Mesodermal cell (in vitro differentiated cells): ENCODE data around the gene PKP4.

Source experiments
- H3K27ac ChIP-seq: 2 replicates; pipeline ENCODE4 v1.7.0; 2013; ENCODE audit warnings: mild to moderate bottlenecking, low read depth, low read length, moderate library complexity; ENCODE audit not compliant: severe bottlenecking
- H3K36me3 ChIP-seq: 2 replicates; pipeline ENCODE4 v1.7.1; 2013; ENCODE audit warnings: mild to moderate bottlenecking, low read length, moderate library complexity; ENCODE audit not compliant: control insufficient read depth, insufficient read depth
- H3K4me1 ChIP-seq: one replicate; pipeline ENCODE4 v1.7.1; 2013; ENCODE audit warnings: mild to moderate bottlenecking, low read length; ENCODE audit not compliant: insufficient read depth, control insufficient read depth, poor library complexity, severe bottlenecking
- H3K4me3 ChIP-seq: 2 replicates; pipeline ENCODE4 v1.7.0; 2013; ENCODE audit warnings: low read length, control low read depth, mild to moderate bottlenecking; ENCODE audit not compliant: insufficient read depth, poor library complexity, severe bottlenecking; ENCODE audit errors: extremely low read depth
- H3K9me3 ChIP-seq: 2 replicates; pipeline ENCODE4 v1.7.1; 2013; ENCODE audit warnings: mild to moderate bottlenecking, low read length, moderate library complexity; ENCODE audit not compliant: control insufficient read depth
- WGBS, 2 experiments: methylation state at CpG; one replicate each; pipeline ENCODE4 v1.1.5; 2013; ENCODE audit warnings: missing lambda C conversion rate in 2 of 2; ENCODE audit not compliant: insufficient coverage in 2 of 2; 5-methylcytosine and 5-hydroxymethylcytosine counted together

The PKP4 gene

DNA sequence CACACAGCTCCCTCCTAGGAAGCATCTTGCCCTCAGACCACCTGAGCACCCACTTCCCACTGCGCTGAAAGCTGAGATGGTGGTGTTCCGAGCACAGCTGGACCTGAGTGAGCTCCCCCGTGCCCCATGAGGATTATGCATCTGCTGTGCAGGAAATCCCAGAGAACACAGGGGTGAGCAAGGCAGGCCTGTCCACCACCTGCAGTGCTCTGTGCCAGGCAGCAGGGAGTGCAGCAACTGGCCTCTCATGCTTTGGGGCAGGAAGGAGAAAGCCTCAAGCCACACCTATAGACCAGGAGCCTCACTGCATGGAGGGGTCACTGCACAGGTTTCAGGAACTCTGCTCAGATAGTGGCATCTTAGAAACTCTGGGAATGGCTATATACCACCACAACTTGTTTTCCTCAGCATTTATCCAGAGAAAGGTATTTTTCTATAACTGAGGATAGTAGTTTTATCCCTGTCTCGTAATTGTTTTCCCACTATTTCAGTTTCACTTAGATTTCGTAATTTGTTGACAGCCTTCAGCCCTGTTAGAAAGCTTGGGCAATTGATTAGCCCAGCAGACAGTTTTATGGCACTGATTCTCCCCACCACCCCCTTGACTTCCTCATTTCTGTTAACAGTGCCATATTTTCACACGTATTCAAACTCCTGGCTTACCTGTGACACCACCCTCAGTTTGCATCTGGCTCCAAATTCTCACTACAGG is 194.1 kb downstream of the PKP4 start:
- Histone ChIP-seq H3K4me1 (no peaks in the 10 kb centered on the region), H3K27ac (no peak overlapping the region)
- WGBS, 2 experiments: 96 to 97% methylated on average over 5 to 6 of the region's 6 CpGs

DNA sequence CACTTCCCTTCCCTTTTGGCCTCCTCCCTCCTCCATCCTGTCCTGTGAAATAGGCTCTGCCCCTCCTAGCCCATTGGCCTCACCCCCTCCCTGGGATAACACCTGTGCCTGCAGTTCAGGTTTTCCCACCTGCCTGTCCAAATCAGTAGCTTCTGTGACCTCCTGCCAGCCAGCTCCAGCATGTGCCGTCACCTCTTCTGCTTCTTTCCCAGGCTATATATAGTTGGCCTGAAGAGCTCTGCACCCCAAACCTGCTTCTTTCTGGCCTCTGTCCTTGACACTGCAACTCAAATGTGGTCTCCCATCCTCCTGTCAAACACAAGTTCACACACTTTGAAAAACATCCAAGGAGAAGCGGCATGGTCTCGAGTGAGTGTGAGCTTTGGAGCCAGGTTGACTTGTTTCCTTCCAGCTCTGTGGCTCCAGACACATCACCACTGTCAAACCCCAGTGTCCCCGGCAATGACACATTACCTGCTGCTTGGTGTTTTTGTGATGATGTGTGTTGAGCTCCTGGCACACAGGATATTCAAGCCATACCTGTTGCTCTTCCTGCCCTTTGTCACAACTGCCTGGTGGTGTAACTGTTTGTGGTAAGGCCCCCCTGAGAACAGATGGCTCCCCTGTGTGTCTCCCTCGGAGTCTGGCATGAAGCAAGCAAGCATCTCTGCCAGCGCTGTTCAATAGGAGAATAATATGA is 194.8 kb downstream of the PKP4 start:
- Histone ChIP-seq H3K27ac (no peak overlapping the region), H3K36me3 (peaks cover 8% of the 10 kb centered on the region), H3K4me1 (no peaks in the 10 kb centered on the region), H3K9me3 (no peaks in the 10 kb centered on the region), H3K4me3 (no peak overlapping the region)
- 100% methylated on average over 1 to 2 of the region's 6 CpGs for WGBS, 2 experiments

More for the DNA sequence above, 194.1 kb downstream of the PKP4 start:
- H3K9me3 ChIP-seq: no peaks in the 10 kb centered on the region
- H3K4me3 ChIP-seq: no peak overlapping the region
- H3K36me3 ChIP-seq: peaks cover 8% of the 10 kb centered on the region

DNA sequence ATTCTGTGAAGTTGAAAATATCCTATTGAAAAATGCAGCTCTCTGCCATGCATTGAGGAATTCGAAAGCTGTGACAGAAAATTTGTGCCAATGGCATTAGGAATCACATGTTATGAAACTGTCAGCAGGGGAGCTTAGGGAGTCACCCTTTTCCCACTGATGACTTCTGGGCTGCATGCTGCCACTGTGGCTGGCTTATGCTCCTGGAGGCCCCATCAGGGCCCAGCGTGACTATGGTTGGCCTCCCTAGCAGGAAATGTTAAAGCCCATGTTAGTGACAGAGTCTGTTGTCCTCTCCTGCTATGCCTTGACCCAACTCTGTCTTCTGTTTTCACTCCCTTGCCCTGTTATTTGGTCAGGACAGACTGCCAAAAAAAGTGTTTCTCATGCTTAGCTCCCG is 198.9 kb downstream of the PKP4 start:
- Histone ChIP-seq H3K4me3 (no peak overlapping the region), H3K4me1 (no peaks in the 10 kb centered on the region)
- 67 to 96% methylated on average over 2 to 3 of the region's 3 CpGs for WGBS, 2 experiments

DNA sequence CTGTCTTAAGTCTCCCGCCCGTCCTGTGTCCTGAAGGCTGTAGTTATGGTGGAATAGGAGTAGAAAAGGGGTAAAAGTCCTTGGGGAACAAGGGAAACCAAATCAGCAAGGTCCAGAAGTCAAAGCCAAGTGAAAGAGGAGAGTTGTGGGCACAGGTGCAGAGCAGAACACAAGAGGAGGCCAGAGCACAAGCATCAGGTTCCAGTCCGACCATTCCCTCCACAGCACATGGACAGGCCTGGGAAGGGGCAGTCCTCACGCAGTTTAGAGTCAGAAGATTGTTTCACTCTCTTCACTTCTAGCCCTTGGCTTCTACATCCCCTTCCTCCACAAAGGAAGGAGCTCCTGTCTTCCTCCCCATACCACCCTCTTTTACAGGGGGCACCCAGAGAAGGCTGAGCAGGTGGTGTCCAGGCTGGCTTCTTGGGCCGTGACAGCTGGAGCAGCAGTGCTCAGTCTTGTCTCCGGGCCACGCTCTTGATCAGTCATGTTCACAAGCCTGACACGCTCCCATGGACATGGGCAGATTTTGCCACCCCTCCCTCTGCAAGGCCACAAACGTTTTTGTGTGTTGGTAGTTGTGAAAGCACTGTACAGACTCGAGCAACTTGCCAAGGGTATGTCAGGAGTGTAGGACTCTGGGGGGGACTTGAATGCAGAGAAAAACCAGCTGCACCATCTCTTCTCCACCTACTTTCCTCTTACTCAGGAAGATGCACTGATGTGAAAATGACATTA is 199.9 kb downstream of the PKP4 start:
- Histone ChIP-seq H3K36me3 (peaks cover 15% of the 10 kb centered on the region), H3K27ac (no peak overlapping the region), H3K9me3 (no peaks in the 10 kb centered on the region), H3K4me1 (no peaks in the 10 kb centered on the region), H3K4me3 (no peak overlapping the region)
- WGBS, 2 experiments: 94 to 96% methylated on average over 7 to 8 of the region's 10 CpGs

More for the DNA sequence above, 198.9 kb downstream of the PKP4 start:
- Histone ChIP-seq H3K27ac (no peak overlapping the region), H3K9me3 (no peaks in the 10 kb centered on the region), H3K36me3 (peaks cover 7% of the 10 kb centered on the region)

DNA sequence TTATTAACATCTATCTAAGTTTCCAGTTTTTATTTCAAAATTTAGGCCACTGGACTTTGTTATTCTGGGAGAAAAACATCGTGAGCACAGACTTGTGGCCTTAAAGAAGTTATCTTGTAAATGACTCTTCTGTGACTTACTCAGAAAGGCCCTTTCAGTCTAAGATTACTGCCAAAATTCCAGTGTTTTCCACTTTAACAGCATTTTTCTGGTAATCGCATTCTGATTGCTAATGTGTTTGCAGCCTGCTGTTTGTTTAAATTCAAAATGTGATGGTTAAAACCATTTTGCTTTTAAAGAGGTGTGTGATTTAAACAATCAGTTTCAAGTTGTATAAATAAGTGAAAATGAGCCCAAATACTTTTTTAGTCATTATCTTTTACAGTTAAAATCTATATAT is 201.6 kb downstream of the PKP4 start:
- no peak overlapping the region for H3K4me3 ChIP-seq
- no peaks in the 10 kb centered on the region for H3K4me1 ChIP-seq
- WGBS, 2 experiments: 100% methylated on average over 1 of the region's 2 CpGs; no CpG with 5 or more reads in 1 of the 2 experiments
- peaks cover 29% of the 10 kb centered on the region for H3K36me3 ChIP-seq
- H3K27ac ChIP-seq: no peak overlapping the region
- no peaks in the 10 kb centered on the region for H3K9me3 ChIP-seq

DNA sequence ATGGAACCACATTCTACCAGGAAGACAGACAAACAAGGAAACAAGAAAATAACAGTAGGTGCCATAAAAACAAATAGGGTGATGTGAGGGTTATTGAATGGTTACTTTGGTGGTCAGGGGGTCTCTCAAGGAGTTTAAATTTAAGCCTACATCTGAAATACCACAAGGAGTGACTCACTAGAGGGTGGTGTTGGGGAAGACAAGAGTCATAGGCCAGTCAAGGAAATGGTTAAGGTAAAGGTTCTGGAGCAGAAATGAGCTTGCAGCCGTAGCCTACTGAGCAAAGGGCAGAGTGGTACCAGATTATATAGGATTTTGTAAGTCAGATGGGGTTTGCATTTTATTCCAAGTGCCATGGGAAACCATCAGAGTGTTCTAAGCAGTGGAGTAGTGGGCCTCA is 202.7 kb downstream of the PKP4 start:
- H3K4me1 ChIP-seq: no peaks in the 10 kb centered on the region
- peaks cover 40% of the 10 kb centered on the region for H3K36me3 ChIP-seq
- no peak overlapping the region for H3K27ac ChIP-seq
- H3K9me3 ChIP-seq: no peaks in the 10 kb centered on the region
- WGBS, 2 experiments: 93 to 100% methylated on average over 1 of the region's 1 CpG
- no peak overlapping the region for H3K4me3 ChIP-seq

DNA sequence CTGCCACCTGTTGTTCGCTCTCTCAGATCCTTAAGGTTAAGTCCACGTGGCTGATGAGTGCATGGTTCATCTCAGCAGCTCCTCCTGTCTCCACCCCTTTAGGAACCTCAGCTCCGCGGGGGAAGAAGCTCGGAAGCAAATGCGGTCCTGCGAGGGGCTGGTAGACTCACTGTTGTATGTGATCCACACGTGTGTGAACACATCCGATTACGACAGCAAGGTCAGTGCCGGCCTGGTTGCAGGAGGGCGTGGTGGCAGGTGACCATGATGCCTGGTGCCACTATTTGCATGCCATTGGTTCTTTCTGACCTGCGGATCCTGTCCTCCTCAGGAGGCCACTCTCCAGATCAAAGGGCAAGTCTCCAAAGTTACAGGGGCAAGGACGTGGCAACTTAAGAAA is 204.5 kb downstream of the PKP4 start:
- Histone ChIP-seq H3K27ac (no peak overlapping the region), H3K36me3 (peaks cover 57% of the 10 kb centered on the region), H3K4me3 (no peak overlapping the region), H3K9me3 (no peaks in the 10 kb centered on the region), H3K4me1 (no peaks in the 10 kb centered on the region)
- WGBS, 2 experiments: 93 to 96% methylated on average over 13 of the region's 14 CpGs

DNA sequence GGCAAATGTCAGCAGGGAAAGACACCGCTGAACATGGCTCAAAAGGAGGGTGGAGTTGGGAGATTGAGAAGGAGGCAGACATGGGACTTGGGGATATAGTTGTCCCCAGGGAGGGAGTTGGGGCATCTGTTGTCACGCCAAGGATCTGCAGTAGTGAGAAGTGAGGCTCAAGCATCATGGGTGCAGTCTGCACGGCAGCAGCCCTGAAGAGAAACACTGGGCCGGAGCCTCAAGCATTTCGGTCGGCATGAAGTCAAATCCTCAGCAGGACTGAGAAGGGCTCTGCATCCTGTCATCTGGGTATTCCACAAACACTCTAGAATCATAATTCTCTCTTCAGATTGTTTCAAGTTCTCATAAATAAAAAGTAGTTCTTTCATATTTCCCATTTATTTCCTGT is 205.7 kb downstream of the PKP4 start:
- no peaks in the 10 kb centered on the region for H3K4me1 ChIP-seq
- peaks cover 68% of the 10 kb centered on the region for H3K36me3 ChIP-seq
- no peaks in the 10 kb centered on the region for H3K9me3 ChIP-seq
- no peak overlapping the region for H3K27ac ChIP-seq
- H3K4me3 ChIP-seq: no peak overlapping the region
- WGBS, 2 experiments: 96 to 98% methylated on average over 5 to 6 of the region's 6 CpGs

DNA sequence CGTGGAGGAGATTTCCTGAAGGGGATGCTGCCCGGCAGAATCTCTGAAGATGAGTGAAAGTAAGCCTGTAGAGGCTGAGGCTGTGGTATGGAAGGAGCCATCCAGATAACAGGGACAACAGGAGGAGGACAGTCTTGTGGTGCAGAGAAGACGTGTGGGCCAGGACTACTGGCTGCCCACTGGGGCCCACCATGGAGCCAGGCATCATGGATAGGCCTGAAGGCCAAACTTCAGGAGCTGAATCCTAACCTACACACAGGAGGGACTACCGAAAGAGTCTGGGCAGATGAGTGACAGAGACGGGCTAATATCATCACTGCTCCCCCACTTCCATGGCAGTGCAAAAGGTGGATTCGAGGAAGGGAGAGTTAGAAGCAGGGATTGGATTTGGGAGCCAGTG is 207.0 kb downstream of the PKP4 start:
- Histone ChIP-seq H3K27ac (no peak overlapping the region), H3K4me1 (no peaks in the 10 kb centered on the region), H3K9me3 (no peaks in the 10 kb centered on the region), H3K4me3 (no peak overlapping the region), H3K36me3 (peaks cover 76% of the 10 kb centered on the region)
- 93% methylated on average over 4 to 6 of the region's 6 CpGs for WGBS, 2 experiments

DNA sequence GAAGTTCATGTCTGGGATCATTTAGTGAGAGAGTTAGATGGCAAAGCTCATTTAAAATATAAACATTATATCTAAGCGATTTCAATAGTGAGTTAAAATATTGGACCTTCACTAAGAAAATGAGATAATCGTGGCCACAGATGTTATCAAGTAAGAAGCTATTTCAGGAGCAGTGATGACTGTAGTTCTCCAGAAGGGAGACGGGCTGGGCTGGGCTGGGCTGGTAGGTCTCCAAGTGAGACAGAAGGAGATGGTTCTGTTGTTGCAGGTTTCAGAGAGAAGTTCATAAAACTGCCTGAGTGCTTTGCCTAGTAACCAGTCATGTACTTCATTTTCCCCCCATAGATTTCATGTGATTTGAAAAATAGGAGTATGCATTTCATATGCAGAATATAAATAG is 208.2 kb downstream of the PKP4 start:
- Histone ChIP-seq H3K4me3 (no peak overlapping the region), H3K36me3 (peaks cover 87% of the 10 kb centered on the region), H3K9me3 (no peaks in the 10 kb centered on the region), H3K27ac (no peak overlapping the region), H3K4me1 (no peaks in the 10 kb centered on the region)
- WGBS, 2 experiments: 100% methylated on average over 2 of the region's 3 CpGs; no CpG with 5 or more reads in 1 of the 2 experiments
